HG03039 (cell line): Measurements from ENCODE around the gene FAM3C.

Source experiments
- ATAC-seq: cut with Tn5 transposase; IDR thresholded peaks from one replicate; pipeline ENCODE4 v1.9.1; 2021; ENCODE audit warnings: mild to moderate bottlenecking, moderate library complexity; ENCODE audit not compliant: unreplicated experiment

The FAM3C gene

GRCh38 chr7:121411597-121411979 lies 15.5 kb upstream of the FAM3C start:
- no peak for ATAC-seq

- ATAC-seq, result peak; percentile 47
Measured at GRCh38 chr7:121410829-121411596, 14.9 kb upstream of the FAM3C start.

- no peak for ATAC-seq
Measured at GRCh38 chr7:121406944-121407343, 10.8 kb upstream of the FAM3C start.

- ATAC-seq, result no peak
Measured at GRCh38 chr7:121406461-121406860, 10.4 kb upstream of the FAM3C start.

- no peak for ATAC-seq
Measured at GRCh38 chr7:121404348-121404747, 8.2 kb upstream of the FAM3C start.

- no peak for ATAC-seq
Measured at GRCh38 chr7:121402701-121403100, 6.6 kb upstream of the FAM3C start.

GRCh38 chr7:121401896-121402295 lies 5.8 kb upstream of the FAM3C start:
- no peak for ATAC-seq

- ATAC-seq, result no peak
Measured at GRCh38 chr7:121398246-121398645, 2.1 kb upstream of the FAM3C start.

- ATAC-seq, result no peak
Measured at GRCh38 chr7:121397822-121398221, 1.7 kb upstream of the FAM3C start.

GRCh38 chr7:121397361-121397760 lies 1.3 kb upstream of the FAM3C start:
- ATAC-seq, result no peak

- peak; percentile 39 for ATAC-seq
Measured at GRCh38 chr7:121395494-121395960, 581 bp downstream of the FAM3C start.

GRCh38 chr7:121394709-121395140 lies 1.4 kb downstream of the FAM3C start:
- no peak for ATAC-seq

- ATAC-seq, result no peak
Measured at GRCh38 chr7:121393005-121393366, 3.1 kb downstream of the FAM3C start.

GRCh38 chr7:121392277-121393004 lies 3.7 kb downstream of the FAM3C start:
- ATAC-seq, result no peak

GRCh38 chr7:121391686-121392085 lies 4.4 kb downstream of the FAM3C start:
- ATAC-seq, result no peak

GRCh38 chr7:121390617-121391016 lies 5.5 kb downstream of the FAM3C start:
- ATAC-seq, result no peak

- ATAC-seq, result no peak
Measured at GRCh38 chr7:121390109-121390508, 6.0 kb downstream of the FAM3C start.

- ATAC-seq, result no peak
Measured at GRCh38 chr7:121388950-121389349, 7.2 kb downstream of the FAM3C start.

- ATAC-seq, result peak; percentile 94
Measured at GRCh38 chr7:121385800-121386179, 10.3 kb downstream of the FAM3C start.

- no peak for ATAC-seq
Measured at GRCh38 chr7:121385056-121385799, 10.9 kb downstream of the FAM3C start.

GRCh38 chr7:121384265-121384664 lies 11.8 kb downstream of the FAM3C start:
- no peak for ATAC-seq
